ENCODE data around the gene HINFP.

GRCh38 chr11:119167933-119168332 is 46.6 kb downstream of the HINFP start:
- TF ChIP-seq, protein P1, sequence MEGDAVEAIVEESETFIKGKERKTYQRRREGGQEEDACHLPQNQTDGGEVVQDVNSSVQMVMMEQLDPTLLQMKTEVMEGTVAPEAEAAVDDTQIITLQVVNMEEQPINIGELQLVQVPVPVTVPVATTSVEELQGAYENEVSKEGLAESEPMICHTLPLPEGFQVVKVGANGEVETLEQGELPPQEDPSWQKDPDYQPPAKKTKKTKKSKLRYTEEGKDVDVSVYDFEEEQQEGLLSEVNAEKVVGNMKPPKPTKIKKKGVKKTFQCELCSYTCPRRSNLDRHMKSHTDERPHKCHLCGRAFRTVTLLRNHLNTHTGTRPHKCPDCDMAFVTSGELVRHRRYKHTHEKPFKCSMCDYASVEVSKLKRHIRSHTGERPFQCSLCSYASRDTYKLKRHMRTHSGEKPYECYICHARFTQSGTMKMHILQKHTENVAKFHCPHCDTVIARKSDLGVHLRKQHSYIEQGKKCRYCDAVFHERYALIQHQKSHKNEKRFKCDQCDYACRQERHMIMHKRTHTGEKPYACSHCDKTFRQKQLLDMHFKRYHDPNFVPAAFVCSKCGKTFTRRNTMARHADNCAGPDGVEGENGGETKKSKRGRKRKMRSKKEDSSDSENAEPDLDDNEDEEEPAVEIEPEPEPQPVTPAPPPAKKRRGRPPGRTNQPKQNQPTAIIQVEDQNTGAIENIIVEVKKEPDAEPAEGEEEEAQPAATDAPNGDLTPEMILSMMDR (IDR thresholded peaks at IDR 0.05), result no peak
- no peak for TF ChIP-seq POLR2AphosphoS5 (IDR thresholded peaks at IDR 0.05)

Data from breast epithelium (tissue), 3 donors.